Stimulated activated CD4-positive, alpha-beta T cell treated with anti-CD3 and anti-CD28 coated beads, TNF-alpha, amount 100 ng/mL, for 4 hours (primary cell): ENCODE measurements around the gene DKC1.
"Not testable (repeated sequence)": the region's sequence is repeated elsewhere in the genome, so short reads cannot be mapped to it uniquely, and the experiment has no call there.

Experiments used
- DNase-seq, 3 experiments: peaks; one replicate each; pipeline ENCODE4 v3.0.0-alpha.2; 2020; ENCODE audit warnings: low read depth in 3 of 3

DKC1 gene

GRCh38 chrX:154791939-154792338, 29.3 kb downstream of the DKC1 start:
- DNase-seq = no peak

- no peak for DNase-seq
Observed at GRCh38 chrX:154793084-154793795, 30.6 kb downstream of the DKC1 start.

DNA sequence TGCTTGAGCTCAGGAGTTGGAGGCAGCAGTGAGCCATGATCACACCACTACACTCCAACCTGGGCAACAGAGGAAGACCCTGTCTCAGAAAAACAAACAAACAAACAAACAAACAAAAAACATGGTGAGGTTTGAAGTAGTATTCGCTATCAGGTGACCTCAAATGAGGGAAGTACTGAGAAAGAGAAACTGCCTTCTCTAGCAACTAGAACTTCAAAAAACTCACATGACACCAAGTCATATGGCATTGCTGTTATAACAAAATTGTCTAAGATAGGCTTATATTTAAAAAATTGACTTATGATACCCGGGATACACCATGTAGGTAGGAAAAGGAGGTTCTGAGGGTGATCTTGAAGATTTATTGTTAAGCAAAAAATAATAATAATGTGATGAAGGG, 32.4 kb downstream of the DKC1 start:
- DNase-seq = no peak

DNA sequence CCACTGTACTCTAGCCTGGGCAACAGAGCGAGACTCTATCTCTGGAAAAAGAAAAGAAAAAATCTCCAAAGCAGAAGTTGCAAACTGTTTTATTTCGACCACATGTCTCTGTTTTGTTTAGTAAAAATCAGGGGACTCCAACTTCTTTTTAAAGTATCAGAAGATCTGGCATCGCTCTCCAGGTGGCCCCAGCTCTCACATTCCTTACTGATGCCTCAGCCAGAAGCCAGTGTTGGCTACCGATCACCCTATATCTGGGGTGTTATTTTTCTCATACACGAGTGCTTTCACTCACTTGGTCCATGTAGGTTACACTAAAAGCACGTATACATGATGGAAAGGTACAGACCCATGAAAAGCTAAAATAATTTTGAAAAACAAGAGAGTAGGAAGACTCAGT, 34.3 kb downstream of the DKC1 start:
- no peak for DNase-seq

- DNase-seq = no peak
Observed at GRCh38 chrX:154799556-154800348, 37.1 kb downstream of the DKC1 start.

DNA sequence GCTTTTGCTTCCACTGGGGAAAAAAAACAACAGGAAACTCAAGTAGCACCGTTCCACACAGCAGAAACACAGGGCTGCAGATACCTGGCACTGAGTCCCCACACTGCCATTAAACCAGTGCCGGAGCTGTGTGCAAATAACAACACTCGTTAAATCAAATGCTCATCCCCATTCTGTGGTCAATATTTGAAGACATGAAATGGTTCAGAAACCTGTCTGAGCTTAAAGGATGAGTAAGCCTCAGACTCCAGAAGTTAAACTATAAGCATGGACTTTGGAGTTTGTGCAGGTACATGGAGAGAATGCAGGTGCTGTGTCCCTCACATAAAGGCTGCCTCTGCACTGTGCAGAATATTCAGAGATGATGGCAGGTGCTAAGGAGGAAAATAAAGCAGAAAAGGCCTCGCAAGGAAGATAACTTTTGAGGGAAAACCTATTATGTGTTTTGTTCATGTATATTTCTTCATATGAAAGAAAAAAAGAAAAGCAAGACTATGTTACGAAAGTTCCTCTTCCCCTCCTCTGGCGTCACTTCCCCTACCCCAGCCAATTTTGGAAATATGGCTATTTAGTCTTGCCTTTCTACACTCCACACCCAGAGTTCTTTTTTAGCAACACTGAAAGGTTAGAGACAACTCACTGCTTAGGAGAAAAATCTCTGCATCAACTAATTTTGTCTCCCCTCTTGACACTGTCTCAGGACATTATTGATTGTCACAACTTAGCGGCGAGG, 38.0 kb downstream of the DKC1 start:
- no peak for DNase-seq

DNA sequence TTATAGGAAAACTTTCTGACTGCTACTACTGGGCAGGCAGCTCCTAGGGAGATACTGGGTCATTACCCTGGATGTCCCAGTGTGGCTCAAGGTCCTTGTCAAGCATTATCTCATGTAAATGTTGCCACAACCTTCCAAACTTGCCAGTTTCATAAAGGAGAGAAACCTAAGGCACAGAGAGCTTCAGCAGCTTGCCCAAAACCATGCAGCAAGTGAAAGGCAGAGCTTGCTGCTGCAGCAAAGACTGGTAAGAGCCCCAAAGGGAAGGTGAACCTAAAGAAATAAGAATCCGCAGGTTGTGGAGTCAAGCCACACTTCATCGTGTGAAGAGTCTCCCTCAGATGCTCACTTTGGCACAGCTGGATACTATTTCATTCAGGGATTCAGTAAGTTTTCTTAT, 40.3 kb downstream of the DKC1 start:
- no peak for DNase-seq

DNA sequence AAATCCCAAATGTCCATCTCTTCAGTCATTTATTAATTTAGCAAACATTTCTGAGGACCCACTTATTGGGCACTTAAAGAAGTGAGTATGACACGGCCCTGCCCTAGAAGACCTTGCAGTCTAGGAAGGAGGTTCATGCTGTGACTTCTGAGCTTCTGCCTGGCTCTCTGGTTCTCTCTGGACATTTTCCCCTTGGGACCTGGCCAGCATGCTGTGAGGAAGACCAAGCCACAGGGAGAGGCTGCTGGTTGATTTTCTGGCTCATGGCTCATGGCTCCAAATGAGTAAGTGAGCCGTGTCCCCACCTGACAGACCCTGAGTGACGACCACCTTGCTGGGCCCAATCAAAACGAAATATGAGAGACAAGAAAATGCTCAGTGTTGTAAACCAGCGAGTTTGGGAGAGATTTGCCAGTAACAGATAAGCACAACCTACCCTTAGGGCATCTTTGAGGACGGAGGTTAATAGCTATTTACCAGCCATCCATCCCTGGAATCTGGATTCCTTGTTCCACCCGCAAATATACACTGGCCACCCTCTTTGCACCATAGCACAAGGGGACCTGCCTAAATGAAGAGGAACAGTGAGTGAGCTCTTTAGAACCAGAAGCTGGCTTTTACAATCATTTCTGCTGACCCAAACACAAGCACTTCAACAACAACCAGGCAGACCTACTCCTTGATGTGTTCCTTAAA, 41.7 kb downstream of the DKC1 start:
- no peak for DNase-seq

DNA sequence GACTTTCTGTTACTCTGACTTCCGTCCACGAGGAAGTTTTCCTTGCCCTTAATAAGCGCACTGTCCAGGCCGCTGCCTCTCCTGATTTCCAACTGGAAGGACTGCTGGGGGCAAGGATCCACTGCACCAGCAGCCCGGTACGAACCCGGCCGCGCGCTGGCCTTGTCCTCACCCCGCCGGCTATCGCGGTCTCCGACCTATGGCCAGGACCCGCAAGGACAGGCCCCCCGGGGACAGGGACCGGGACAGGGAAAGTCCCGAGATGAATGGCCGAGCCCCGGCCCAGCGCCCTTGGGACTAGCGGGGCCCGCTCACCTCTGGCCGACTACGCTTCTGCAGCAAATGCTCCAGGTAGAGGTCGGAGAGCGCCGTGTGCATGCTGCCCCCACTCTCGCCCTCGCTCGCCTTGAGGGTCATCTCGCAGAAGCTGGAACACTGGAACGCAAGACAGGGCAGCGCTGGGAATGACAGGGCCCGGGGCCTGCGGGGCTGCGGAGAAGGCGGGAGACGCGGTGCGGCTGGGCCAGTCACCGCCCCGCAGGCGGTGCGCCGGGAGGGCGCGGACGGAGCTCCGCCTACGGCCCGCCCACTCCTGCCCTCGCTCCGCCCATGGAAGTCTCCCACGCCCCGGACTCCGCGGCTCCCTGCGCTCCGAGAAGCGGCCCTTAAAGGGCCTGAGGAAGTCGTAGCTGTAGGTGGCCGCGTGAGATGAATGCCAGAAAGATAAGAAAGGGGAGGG, 42.5 kb downstream of the DKC1 start, which contains the start of gene MPP1:
Gene MPP1, minus strand, starts transcription at position 529 of the 739 bp plus-strand sequence. Its CDS starts 112 bp downstream, at position 417.
- DNase-seq = peak; percentile 47 to 61 (median 56)

GRCh38 chrX:154805696-154806091, 43.0 kb downstream of the DKC1 start:
- DNase-seq = no peak

DNA sequence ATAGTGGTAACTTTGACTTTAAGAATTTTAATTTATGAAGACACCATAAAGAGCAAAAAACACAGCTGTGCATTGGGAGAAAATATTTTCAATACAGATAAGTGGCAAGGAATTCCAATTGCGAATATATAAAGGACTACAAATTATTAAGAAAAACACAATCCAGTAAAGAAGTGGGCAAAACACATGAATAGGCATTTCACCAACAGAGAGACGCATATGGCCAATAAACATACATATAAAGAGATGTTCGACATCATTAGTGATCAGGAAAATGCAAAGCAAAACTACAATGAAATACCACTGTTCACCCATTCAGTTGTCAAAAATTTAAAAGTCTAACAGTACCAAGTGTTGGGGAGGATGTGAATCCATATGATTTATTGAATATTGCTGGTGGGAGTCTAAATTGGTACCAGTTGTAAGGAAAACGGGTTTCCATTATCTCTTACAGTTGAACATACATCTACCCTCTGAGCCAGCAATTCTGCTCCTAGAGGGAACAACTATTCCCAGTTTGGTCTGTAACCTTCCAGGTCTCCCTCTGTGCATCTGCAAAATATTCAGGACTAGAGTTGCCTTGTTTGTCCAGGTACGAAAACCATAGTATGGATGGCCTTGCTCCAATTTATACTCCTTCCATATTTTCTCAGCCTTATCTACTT, 44.3 kb downstream of the DKC1 start:
- DNase-seq = no peak

DNA sequence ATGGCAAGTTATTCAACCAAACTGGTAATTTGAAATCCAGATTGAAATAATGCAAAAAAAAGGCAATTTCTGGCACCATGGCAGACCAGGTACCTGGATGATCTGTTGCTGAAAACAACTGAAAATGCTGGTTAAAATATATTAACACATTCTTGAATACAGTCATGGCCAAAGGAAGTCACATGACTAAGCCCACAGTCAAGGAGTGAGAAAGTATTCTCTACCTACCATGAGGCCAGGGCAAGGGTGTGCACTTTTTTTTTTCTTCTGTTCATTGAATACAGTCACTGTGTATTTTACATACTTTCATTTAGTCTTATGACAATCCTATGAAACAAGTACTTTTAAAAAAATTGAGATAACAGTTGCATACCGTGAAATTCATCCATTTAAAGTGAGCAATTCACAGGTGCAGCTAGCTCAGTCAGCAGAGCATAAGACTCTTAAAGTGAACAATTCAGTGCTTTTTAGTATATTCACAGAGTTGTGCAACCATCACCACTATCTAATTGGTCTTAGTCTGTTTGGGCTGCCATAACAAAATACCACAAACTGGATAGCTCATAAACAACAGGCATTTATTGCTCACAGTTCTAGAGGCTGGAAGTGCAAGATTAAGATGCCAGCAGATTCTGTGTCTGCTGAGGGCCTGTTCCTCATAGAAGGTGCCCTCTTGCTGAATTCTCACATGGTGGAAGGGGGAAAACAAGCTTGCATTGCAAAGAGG, 47.4 kb downstream of the DKC1 start:
- no peak for DNase-seq

- no peak for DNase-seq
Observed at GRCh38 chrX:154812341-154813101, 49.9 kb downstream of the DKC1 start.

GRCh38 chrX:154813801-154814200, 51.1 kb downstream of the DKC1 start:
- DNase-seq = no peak

DNA sequence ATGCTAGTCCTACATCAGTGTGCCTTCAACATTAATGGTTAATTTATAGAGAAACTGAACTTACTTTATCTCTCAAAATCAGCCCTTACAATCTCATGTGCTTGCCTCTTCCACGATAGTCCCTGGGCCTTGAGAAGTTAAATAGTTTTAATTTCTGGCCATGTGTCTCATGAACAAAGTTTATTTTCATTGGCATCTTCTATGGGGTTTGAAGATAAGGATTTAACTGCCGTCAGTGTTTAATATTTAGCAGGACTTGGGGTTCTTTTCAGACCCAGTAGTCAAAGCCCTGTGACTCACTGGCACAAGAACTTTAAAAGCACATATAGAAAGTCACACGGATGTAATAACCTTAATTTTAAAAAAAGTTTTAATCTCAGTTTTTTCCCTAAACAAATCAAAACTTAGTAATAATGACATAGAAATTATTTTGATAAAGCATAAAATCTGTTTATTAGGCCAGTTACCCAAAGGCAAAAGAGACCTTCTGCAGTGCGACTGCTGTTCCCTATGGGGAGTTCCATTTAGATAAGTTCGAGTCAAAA, 52.7 kb downstream of the DKC1 start:
- no peak for DNase-seq

GRCh38 chrX:154816326-154816898, 53.7 kb downstream of the DKC1 start:
- not testable (repeated sequence) for DNase-seq

- not testable (repeated sequence) for DNase-seq
Observed at GRCh38 chrX:154817048-154817618, 54.5 kb downstream of the DKC1 start.
